ENCODE data around the gene CAMK2N1. TPM values are rescaled to one million over a fixed set of nuclear protein-coding genes. Genes with fewer than 3 reads are reported as not detected.

The CAMK2N1 gene
- total and polyA plus RNA-seq, 4 experiments from 2014 or later = 0.32 to 6.5 (median 3.2) TPM

Other genes with a start within 250 kb of the CAMK2N1 start
- gene VWA5B1, start 195.3 kb downstream of the CAMK2N1 start, total RNA-seq = under 1 TPM in 1 of 2 experiments, not detected in 1; 0.17 TPM
- gene VWA5B1, start 195.3 kb downstream of the CAMK2N1 start, polyA plus RNA-seq = under 1 TPM in 1 of 2 donors, not detected in 1; 0.11 TPM
- gene MUL1, start 21.9 kb upstream of the CAMK2N1 start, total RNA-seq = 10 to 100 TPM; 21.4 to 22.2 TPM
- 10 to 100 TPM; 30.4 to 44.4 TPM for gene MUL1, start 21.9 kb upstream of the CAMK2N1 start, polyA plus RNA-seq
- not detected for gene FAM43B, start 66.4 kb upstream of the CAMK2N1 start, total RNA-seq
- not detected for gene FAM43B, start 66.4 kb upstream of the CAMK2N1 start, polyA plus RNA-seq
- gene CDA, start 102.9 kb upstream of the CAMK2N1 start, total RNA-seq = not detected
- not detected for gene CDA, start 102.9 kb upstream of the CAMK2N1 start, polyA plus RNA-seq
- gene PINK1, start 147.2 kb upstream of the CAMK2N1 start, total RNA-seq = 10 to 100 TPM; 19.5 to 21.7 TPM
- gene PINK1, start 147.2 kb upstream of the CAMK2N1 start, polyA plus RNA-seq = 10 to 100 TPM; 19.0 to 24.2 TPM
- gene DDOST, start 175.2 kb upstream of the CAMK2N1 start, total RNA-seq = 100 to 1,000 TPM; 133 to 134 TPM
- gene DDOST, start 175.2 kb upstream of the CAMK2N1 start, polyA plus RNA-seq = 100 to 1,000 TPM; 235 to 405 TPM
- not detected for gene KIF17, start 231.8 kb upstream of the CAMK2N1 start, total RNA-seq
- not detected for gene KIF17, start 231.8 kb upstream of the CAMK2N1 start, polyA plus RNA-seq
- gene SH2D5, start 246.5 kb upstream of the CAMK2N1 start, total RNA-seq = under 1 TPM in 1 of 2 experiments, not detected in 1; 0.38 TPM
- not detected for gene SH2D5, start 246.5 kb upstream of the CAMK2N1 start, polyA plus RNA-seq